Glutamatergic neuron (in vitro differentiated cells): ENCODE results near the gene DIDO1. TPM values are rescaled to one million over a fixed set of nuclear protein-coding genes. Genes with fewer than 3 reads are reported as not detected.

Source experiments
- DNase-seq: peaks from one replicate; pipeline ENCODE4 v3.0.0; 2022
- H3K27ac Mint-ChIP-seq: one replicate; pipeline ENCODE4 v1.8.0; 2020; ENCODE audit warnings: mild to moderate bottlenecking, mixed read lengths, inconsistent platforms; ENCODE audit not compliant: unreplicated experiment
- H3K27me3 Mint-ChIP-seq: one replicate; pipeline ENCODE4 v1.8.0; 2020; ENCODE audit warnings: mild to moderate bottlenecking, moderate library complexity, mixed read lengths, inconsistent platforms; ENCODE audit not compliant: unreplicated experiment
- H3K36me3 Mint-ChIP-seq: one replicate; pipeline ENCODE4 v1.8.0; 2020; ENCODE audit warnings: mild to moderate bottlenecking, mixed read lengths, inconsistent platforms; ENCODE audit not compliant: unreplicated experiment
- H3K4me1 Mint-ChIP-seq: one replicate; pipeline ENCODE4 v1.8.0; 2020; ENCODE audit warnings: mild to moderate bottlenecking, low read depth, mixed read lengths, inconsistent platforms; ENCODE audit not compliant: unreplicated experiment
- H3K4me3 Mint-ChIP-seq: one replicate; pipeline ENCODE4 v1.8.0; 2020; ENCODE audit warnings: mild to moderate bottlenecking, mixed read lengths, inconsistent platforms; ENCODE audit not compliant: unreplicated experiment
- H3K9me3 Mint-ChIP-seq: one replicate; pipeline ENCODE4 v1.8.0; 2020; ENCODE audit warnings: mild to moderate bottlenecking, moderate library complexity, mixed read lengths, inconsistent platforms; ENCODE audit not compliant: unreplicated experiment
- CTCF ChIP-seq: fragments of 200-600 bp; sonication (generic); IDR thresholded peaks from one replicate; pipeline ENCODE4 v1.5.0; 2021; ENCODE audit not compliant: partially characterized antibody, unreplicated experiment
- long read RNA-seq: library from polyadenylated mRNA; unstranded; transcript quantifications from one replicate; pipeline ENCODE4 v2.0.0, GENCODE V29; 2020; ENCODE audit not compliant: unreplicated experiment
- total RNA-seq: library from RNA; stranded (reverse); fragmentation: NEBNext Ultra II Directional; extraction: Animal tissue kit (Norgen Biotek cat#: 25700); gene quantifications from one replicate; pipeline ENCODE4 v1.2.1, GENCODE V29; 2021; ENCODE audit not compliant: unreplicated experiment

DIDO1 gene
- total RNA-seq, result 77.8 TPM
- long read RNA-seq, transcript DIDO1-202 (6 exons, 2,707 nt), result major isoform, 6 of 12 reads
- long read RNA-seq, partial matches to known transcripts, result 1 of 12 reads
- long read RNA-seq, other reads (novel, unspliced or antisense), result 3 of 12 reads

- peaks cover 16% of the 10 kb centered on the region for H3K9me3 Mint-ChIP-seq
- DNase-seq, result peak; percentile 91
- peaks cover 10% of the 10 kb centered on the region for H3K27me3 Mint-ChIP-seq
- H3K27ac Mint-ChIP-seq, result peak within 1 kb of the TSS; percentile 97
- TF ChIP-seq CTCF, result peak; percentile 80
- H3K36me3 Mint-ChIP-seq, result no peaks in the 10 kb centered on the region
- H3K4me1 Mint-ChIP-seq, result peaks cover 42% of the 10 kb centered on the region
- H3K4me3 Mint-ChIP-seq, result peak within 1 kb of the TSS; percentile 92
These were observed at the start of gene DIDO1 for GRCh38 chr20:62926229-62927127. Gene DIDO1 (minus strand): TSS chr20:62926505.

DNA sequence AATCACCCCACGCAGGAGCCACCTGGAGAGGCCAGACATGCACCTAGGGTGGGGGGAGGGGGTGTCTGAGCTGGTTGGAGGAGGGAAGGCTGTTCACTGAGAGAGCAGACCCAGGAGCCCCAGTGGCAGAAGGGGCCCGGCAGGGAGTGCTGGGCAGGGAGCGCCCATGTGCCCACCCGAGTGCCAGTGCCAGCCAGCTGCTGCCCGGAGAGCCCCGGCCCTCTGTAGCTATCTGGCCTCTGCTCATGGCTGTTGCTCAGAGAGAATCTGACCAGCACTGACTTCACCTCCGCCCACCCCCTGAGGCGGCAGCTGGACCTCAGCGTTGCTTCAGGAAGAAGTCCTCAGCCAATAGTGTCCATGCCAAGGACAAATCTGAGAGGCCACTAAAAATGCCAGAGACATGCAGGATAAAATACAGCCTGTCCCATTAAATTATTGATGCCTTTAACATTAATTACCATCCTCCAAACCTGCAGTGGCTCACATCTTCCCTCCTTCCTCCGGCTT, 49.0 kb upstream of the DIDO1 start:
- Mint-ChIP-seq H3K27me3 (peaks cover 7% of the 10 kb centered on the region), H3K4me3 (no peak overlapping the region), H3K36me3 (no peaks in the 10 kb centered on the region), H3K4me1 (peaks cover 28% of the 10 kb centered on the region), H3K9me3 (peaks cover 14% of the 10 kb centered on the region), H3K27ac (no peak overlapping the region)
- DNase-seq, result no peak
- no peak for TF ChIP-seq CTCF

DNA sequence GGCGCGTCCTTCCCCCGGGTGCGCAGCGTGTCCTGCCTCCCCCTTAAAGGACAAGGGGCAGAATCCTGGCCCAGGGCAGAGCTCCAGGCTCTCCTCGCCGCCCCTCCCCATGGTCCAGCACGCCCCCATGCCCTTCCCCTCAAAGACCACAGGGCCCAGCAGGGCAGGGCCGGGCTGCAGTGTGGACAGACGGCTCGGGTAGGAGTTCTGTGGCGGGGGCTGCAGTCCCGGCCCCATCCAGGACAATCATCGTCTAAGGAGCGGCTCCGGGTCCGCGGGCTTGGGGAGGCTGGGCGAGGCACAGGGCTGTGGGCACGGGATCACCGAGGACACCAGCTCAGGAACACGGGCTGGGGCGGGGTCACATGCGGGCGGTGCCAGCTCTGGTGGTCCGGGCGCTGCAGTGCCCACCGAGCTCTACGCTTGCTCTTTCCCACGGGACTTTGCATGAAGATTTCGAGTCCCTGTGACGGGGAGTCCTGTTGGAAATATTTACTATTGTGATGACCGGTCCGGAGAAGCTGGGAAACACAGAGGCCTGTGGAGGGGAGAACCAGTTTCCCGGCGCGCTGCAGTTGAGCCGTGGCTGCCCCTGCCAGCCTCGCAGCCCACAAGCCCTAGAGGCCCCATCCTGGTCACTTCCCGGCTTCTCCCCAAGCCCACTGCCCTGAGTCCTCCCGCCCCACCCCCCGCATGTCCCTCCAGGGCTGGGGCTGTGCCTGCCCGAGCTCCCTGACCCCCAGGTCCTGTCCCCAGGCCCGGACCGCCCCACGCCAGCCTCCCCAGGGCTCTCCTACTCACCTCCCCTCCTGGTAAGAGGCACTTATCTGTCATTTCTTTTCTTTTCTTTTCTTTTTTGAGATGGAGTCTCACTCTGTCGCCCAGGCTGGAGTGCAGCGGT, 46.8 kb upstream of the DIDO1 start:
- DNase-seq, result no peak
- H3K4me1 Mint-ChIP-seq, result peaks cover 18% of the 10 kb centered on the region
- peaks cover 12% of the 10 kb centered on the region for H3K9me3 Mint-ChIP-seq
- no peak overlapping the region for H3K27ac Mint-ChIP-seq
- no peak for TF ChIP-seq CTCF
- no peaks in the 10 kb centered on the region for H3K36me3 Mint-ChIP-seq
- H3K4me3 Mint-ChIP-seq, result no peak overlapping the region
- peaks cover 7% of the 10 kb centered on the region for H3K27me3 Mint-ChIP-seq

DNA sequence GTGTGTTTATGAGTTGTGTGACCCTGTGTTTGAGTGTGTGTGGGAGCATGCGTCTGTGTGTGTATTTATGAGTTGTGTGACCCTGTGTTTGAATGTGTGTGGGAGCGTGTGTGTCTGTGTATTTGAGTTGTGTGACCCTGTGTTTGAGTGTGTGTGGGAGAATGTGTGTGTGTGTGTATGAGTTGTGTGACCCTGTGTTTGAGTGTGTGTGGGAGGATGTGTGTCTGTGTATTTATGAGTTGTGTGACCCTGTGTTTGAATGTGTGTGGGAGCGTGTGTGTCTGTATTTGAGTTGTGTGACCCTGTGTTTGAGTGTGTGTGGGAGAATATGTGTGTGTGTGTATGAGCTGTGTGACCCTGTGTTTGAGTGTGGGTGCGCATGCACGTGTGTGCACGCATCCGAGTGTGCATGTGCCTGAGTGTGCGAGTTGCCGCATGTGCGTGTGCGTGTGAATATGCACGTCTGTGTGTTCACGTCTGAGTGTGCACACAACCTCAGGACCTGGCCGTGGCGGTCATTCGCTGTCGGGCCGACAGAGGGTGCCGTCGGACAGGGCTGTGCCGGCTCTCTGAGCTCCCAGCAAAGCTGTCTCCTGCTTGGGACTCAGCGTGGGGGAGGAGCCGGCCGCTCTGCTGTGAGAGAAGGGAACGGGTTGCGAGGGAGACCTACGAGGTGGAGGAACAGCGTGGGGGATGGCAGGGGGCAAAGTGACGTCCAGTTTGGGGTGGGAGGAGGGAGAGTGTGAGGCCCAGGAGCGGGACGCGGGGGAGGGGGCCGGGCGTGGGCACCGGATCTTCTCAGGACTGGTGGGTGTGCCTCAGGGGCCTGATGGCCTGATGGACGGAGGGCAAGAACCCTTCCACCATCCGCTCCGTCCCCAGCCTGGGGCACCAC, 45.9 kb upstream of the DIDO1 start:
- H3K36me3 Mint-ChIP-seq, result no peaks in the 10 kb centered on the region
- DNase-seq, result peak; percentile 97
- peak overlapping the region; percentile 48 for H3K4me3 Mint-ChIP-seq
- H3K27me3 Mint-ChIP-seq, result peaks cover 7% of the 10 kb centered on the region
- TF ChIP-seq CTCF, result peak; percentile 74
- peak overlapping the region; percentile 13 for H3K27ac Mint-ChIP-seq
- H3K9me3 Mint-ChIP-seq, result peaks cover 12% of the 10 kb centered on the region
- H3K4me1 Mint-ChIP-seq, result peaks cover 18% of the 10 kb centered on the region
